HG03354 (cell line): ENCODE results near the gene ACP6.
"Not testable (repeated sequence)": the region's sequence is repeated elsewhere in the genome, so short reads cannot be mapped to it uniquely, and the experiment has no call there.

Experiments
- ATAC-seq: cut with Tn5 transposase; IDR thresholded peaks from one replicate; pipeline ENCODE4 v1.9.1; 2021; ENCODE audit warnings: mild to moderate bottlenecking; ENCODE audit not compliant: unreplicated experiment, poor library complexity, severe bottlenecking

ACP6 gene

GRCh38 chr1:147625362-147625995, 44.8 kb downstream of the ACP6 start:
- ATAC-seq = no peak

- no peak for ATAC-seq
These were observed 45.8 kb downstream of the ACP6 start for GRCh38 chr1:147624529-147624928.

- ATAC-seq = no peak
These were observed 46.3 kb downstream of the ACP6 start for GRCh38 chr1:147624011-147624410.

GRCh38 chr1:147622731-147623130, 47.6 kb downstream of the ACP6 start:
- ATAC-seq = no peak

- no peak for ATAC-seq
These were observed 49.8 kb downstream of the ACP6 start for GRCh38 chr1:147620543-147620942.

GRCh38 chr1:147619741-147620140, 50.6 kb downstream of the ACP6 start:
- no peak for ATAC-seq

- no peak for ATAC-seq
These were observed 51.6 kb downstream of the ACP6 start for GRCh38 chr1:147618771-147619170.

GRCh38 chr1:147618077-147618569, 52.2 kb downstream of the ACP6 start:
- no peak for ATAC-seq

- ATAC-seq = not testable (repeated sequence)
These were observed 55.4 kb downstream of the ACP6 start for GRCh38 chr1:147614966-147615365.

GRCh38 chr1:147613506-147613905, 56.8 kb downstream of the ACP6 start:
- ATAC-seq = no peak

- ATAC-seq = no peak
These were observed 58.0 kb downstream of the ACP6 start for GRCh38 chr1:147612366-147612765.

- ATAC-seq = no peak
These were observed 58.7 kb downstream of the ACP6 start for GRCh38 chr1:147611586-147611985.

GRCh38 chr1:147611021-147611426, 59.3 kb downstream of the ACP6 start:
- peak; percentile 92 for ATAC-seq

GRCh38 chr1:147609358-147609757, 61.0 kb downstream of the ACP6 start:
- no peak for ATAC-seq

- no peak for ATAC-seq
These were observed 61.7 kb downstream of the ACP6 start for GRCh38 chr1:147608596-147608995.

- ATAC-seq = no peak
These were observed 64.7 kb downstream of the ACP6 start for GRCh38 chr1:147605591-147605990.

GRCh38 chr1:147603986-147604385, 66.3 kb downstream of the ACP6 start:
- ATAC-seq = no peak

GRCh38 chr1:147600119-147601111, 69.9 kb downstream of the ACP6 start:
- no peak for ATAC-seq

GRCh38 chr1:147599362-147600118, 70.8 kb downstream of the ACP6 start:
- ATAC-seq = peak; percentile 78
